Measurements from ENCODE around the gene LRP3. TPM values are rescaled to one million over a fixed set of nuclear protein-coding genes. Genes with fewer than 3 reads are reported as not detected.
A peak's percentile ranks its signal among the peaks of the same experiment; 100 is the strongest.

LRP3 gene
- total RNA-seq, 1 donor from 2014 or later, result 13.3 TPM

GRCh38 chr19:33248553-33248953, 54.4 kb downstream of the LRP3 start:
- Histone ChIP-seq H3K9me3 (ENCODE audit: insufficient read depth, low read depth, low read length) (no peaks in the 10 kb centered on the region), H3K4me1 (ENCODE audit: insufficient read depth, low read length) (no peaks in the 10 kb centered on the region), H2AFZ (ENCODE audit: low read depth, low read length) (no peak overlapping the region), H3K79me2 (ENCODE audit: insufficient read depth, low read length) (no peaks in the 10 kb centered on the region), H3K27me3 (ENCODE audit: insufficient read depth, low read length) (no peaks in the 10 kb centered on the region), H3K36me3 (ENCODE audit: insufficient read depth, low read length) (no peaks in the 10 kb centered on the region), H3K9ac (ENCODE audit: low read length) (no peak overlapping the region), H3K4me2 (ENCODE audit: low read length) (no peak overlapping the region), H4K20me1 (ENCODE audit: insufficient read depth, low read length) (peaks cover 8% of the 10 kb centered on the region), H3K4me3 (ENCODE audit: insufficient read depth, low read depth, low read length) (no peak overlapping the region), H3K27ac (ENCODE audit: low read depth, low read length) (no peak overlapping the region)
- FAIRE-seq (no peak), DNase-seq (ENCODE audit: low read depth) (no peak)
- H3K4me1 Mint-ChIP-seq (ENCODE audit: low read depth, unreplicated experiment), result no peaks in the 10 kb centered on the region
- no peaks in the 10 kb centered on the region for H3K36me3 Mint-ChIP-seq (ENCODE audit: low read depth, unreplicated experiment)
- peaks cover 4% of the 10 kb centered on the region for H3K9me3 Mint-ChIP-seq (ENCODE audit: unreplicated experiment)
- no peak for TF ChIP-seq EZH2 (IDR thresholded peaks at IDR 0.05; ENCODE audit: insufficient read depth, low read length)
- no peak for TF ChIP-seq CTCF (IDR thresholded peaks at IDR 0.05; ENCODE audit: insufficient read depth, low read depth, low read length)
- H3K27me3 Mint-ChIP-seq (ENCODE audit: low read depth, unreplicated experiment), result peaks cover 14% of the 10 kb centered on the region
- H3K27ac Mint-ChIP-seq (ENCODE audit: unreplicated experiment), result no peak overlapping the region
- H3K4me3 Mint-ChIP-seq (ENCODE audit: unreplicated experiment), result no peak overlapping the region

GRCh38 chr19:33248954-33249613, 55.0 kb downstream of the LRP3 start:
- FAIRE-seq (no peak), DNase-seq (ENCODE audit: low read depth) (no peak)
- no peak for TF ChIP-seq CTCF (IDR thresholded peaks at IDR 0.05; ENCODE audit: insufficient read depth, low read depth, low read length)
- no peak for TF ChIP-seq EZH2 (IDR thresholded peaks at IDR 0.05; ENCODE audit: insufficient read depth, low read length)
- H3K9me3 ChIP-seq (ENCODE audit: insufficient read depth, low read depth, low read length), result no peaks in the 10 kb centered on the region
- H3K9me3 Mint-ChIP-seq (ENCODE audit: unreplicated experiment), result peaks cover 4% of the 10 kb centered on the region
- no peaks in the 10 kb centered on the region for H3K36me3 Mint-ChIP-seq (ENCODE audit: low read depth, unreplicated experiment)
- no peaks in the 10 kb centered on the region for H3K27me3 ChIP-seq (ENCODE audit: insufficient read depth, low read length)
- no peak overlapping the region for H3K4me2 ChIP-seq (ENCODE audit: low read length)
- H3K27me3 Mint-ChIP-seq (ENCODE audit: low read depth, unreplicated experiment), result peaks cover 9% of the 10 kb centered on the region
- no peak overlapping the region for H3K27ac ChIP-seq (ENCODE audit: low read depth, low read length)
- H3K4me1 ChIP-seq (ENCODE audit: insufficient read depth, low read length), result no peaks in the 10 kb centered on the region
- no peaks in the 10 kb centered on the region for H3K4me1 Mint-ChIP-seq (ENCODE audit: low read depth, unreplicated experiment)
- no peaks in the 10 kb centered on the region for H3K36me3 ChIP-seq (ENCODE audit: insufficient read depth, low read length)
- H3K4me3 ChIP-seq (ENCODE audit: insufficient read depth, low read depth, low read length), result no peak overlapping the region
- H3K27ac Mint-ChIP-seq (ENCODE audit: unreplicated experiment), result no peak overlapping the region
- no peaks in the 10 kb centered on the region for H3K79me2 ChIP-seq (ENCODE audit: insufficient read depth, low read length)
- H4K20me1 ChIP-seq (ENCODE audit: insufficient read depth, low read length), result peaks cover 8% of the 10 kb centered on the region
- H3K9ac ChIP-seq (ENCODE audit: low read length), result no peak overlapping the region
- no peak overlapping the region for H2AFZ ChIP-seq (ENCODE audit: low read depth, low read length)
- H3K4me3 Mint-ChIP-seq (ENCODE audit: unreplicated experiment), result no peak overlapping the region

GRCh38 chr19:33249740-33250366, 55.7 kb downstream of the LRP3 start:
- Histone ChIP-seq H3K9me3 (ENCODE audit: insufficient read depth, low read depth, low read length) (no peaks in the 10 kb centered on the region), H3K27ac (ENCODE audit: low read depth, low read length) (no peak overlapping the region), H2AFZ (ENCODE audit: low read depth, low read length) (no peak overlapping the region), H3K4me2 (ENCODE audit: low read length) (no peak overlapping the region), H3K4me3 (ENCODE audit: insufficient read depth, low read depth, low read length) (no peak overlapping the region), H3K4me1 (ENCODE audit: insufficient read depth, low read length) (no peaks in the 10 kb centered on the region), H3K79me2 (ENCODE audit: insufficient read depth, low read length) (no peaks in the 10 kb centered on the region), H3K9ac (ENCODE audit: low read length) (no peak overlapping the region), H3K27me3 (ENCODE audit: insufficient read depth, low read length) (no peaks in the 10 kb centered on the region), H3K36me3 (ENCODE audit: insufficient read depth, low read length) (no peaks in the 10 kb centered on the region), H4K20me1 (ENCODE audit: insufficient read depth, low read length) (peaks cover 8% of the 10 kb centered on the region)
- DNase-seq (ENCODE audit: low read depth) (no peak), FAIRE-seq (peak; percentile 66)
- Mint-ChIP-seq H3K4me3 (ENCODE audit: unreplicated experiment) (no peak overlapping the region), H3K27me3 (ENCODE audit: low read depth, unreplicated experiment) (peaks cover 5% of the 10 kb centered on the region), H3K27ac (ENCODE audit: unreplicated experiment) (no peak overlapping the region), H3K4me1 (ENCODE audit: low read depth, unreplicated experiment) (no peaks in the 10 kb centered on the region), H3K36me3 (ENCODE audit: low read depth, unreplicated experiment) (no peaks in the 10 kb centered on the region), H3K9me3 (ENCODE audit: unreplicated experiment) (peaks cover 4% of the 10 kb centered on the region)
- TF ChIP-seq EZH2 (IDR thresholded peaks at IDR 0.05; ENCODE audit: insufficient read depth, low read length) (no peak), CTCF (IDR thresholded peaks at IDR 0.05; ENCODE audit: insufficient read depth, low read depth, low read length) (no peak)

All from astrocyte (in vitro differentiated cells and primary cell).